ENCODE data around the gene SCFD1.
"Not testable (repeated sequence)": the region's sequence is repeated elsewhere in the genome, so short reads cannot be mapped to it uniquely, and the experiment has no call there.

Gene SCFD1

DNA sequence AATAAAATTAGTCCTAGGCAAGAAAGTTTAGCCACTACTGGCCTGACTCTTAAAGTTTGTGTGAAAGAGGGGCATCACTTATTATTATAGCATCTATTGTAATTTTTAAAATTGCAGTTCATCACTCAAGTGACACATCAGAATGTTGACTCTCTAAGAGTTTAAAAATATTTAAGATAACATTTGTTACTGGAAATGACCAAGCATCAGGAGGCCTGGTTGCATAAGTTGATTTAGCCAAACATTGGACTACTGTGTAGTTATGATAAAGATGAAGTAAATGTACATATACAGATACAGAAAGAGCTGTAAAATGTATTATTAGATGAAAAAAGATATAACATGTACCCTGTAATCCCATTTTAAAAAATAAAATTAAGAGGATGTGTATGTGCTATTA lies 47.5 kb downstream of the SCFD1 start:
- H3K4me3 ChIP-seq (ENCODE audit: low read length) = no peak overlapping the region
- TF ChIP-seq, protein P1, sequence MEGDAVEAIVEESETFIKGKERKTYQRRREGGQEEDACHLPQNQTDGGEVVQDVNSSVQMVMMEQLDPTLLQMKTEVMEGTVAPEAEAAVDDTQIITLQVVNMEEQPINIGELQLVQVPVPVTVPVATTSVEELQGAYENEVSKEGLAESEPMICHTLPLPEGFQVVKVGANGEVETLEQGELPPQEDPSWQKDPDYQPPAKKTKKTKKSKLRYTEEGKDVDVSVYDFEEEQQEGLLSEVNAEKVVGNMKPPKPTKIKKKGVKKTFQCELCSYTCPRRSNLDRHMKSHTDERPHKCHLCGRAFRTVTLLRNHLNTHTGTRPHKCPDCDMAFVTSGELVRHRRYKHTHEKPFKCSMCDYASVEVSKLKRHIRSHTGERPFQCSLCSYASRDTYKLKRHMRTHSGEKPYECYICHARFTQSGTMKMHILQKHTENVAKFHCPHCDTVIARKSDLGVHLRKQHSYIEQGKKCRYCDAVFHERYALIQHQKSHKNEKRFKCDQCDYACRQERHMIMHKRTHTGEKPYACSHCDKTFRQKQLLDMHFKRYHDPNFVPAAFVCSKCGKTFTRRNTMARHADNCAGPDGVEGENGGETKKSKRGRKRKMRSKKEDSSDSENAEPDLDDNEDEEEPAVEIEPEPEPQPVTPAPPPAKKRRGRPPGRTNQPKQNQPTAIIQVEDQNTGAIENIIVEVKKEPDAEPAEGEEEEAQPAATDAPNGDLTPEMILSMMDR (conservative IDR thresholded peaks at IDR 0.05; ENCODE audit: low read length) = no peak
- DNase-seq (ENCODE audit: low read depth) = no peak

DNA sequence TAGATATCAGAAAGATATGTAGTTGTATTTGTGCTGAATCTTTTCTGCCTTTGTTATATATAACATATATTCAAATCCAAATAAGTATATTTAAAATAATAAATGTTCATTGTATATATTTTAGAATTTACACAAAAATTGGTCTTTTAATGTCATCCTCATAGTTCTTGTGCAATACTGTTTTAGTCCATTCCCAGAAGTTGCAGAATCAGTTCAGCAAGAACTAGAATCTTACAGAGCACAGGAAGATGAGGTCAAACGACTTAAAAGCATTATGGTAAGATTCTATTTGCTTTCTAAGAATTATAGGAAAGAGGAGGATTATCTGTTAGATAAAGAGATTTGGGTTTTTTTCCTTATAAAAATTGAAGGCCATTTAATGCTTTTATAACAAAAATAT lies 51.0 kb downstream of the SCFD1 start:
- no peak for DNase-seq (ENCODE audit: low read depth)
- TF ChIP-seq, protein P1 (conservative IDR thresholded peaks at IDR 0.05; ENCODE audit: low read length) = no peak
- H3K4me3 ChIP-seq (ENCODE audit: low read length) = no peak overlapping the region

GRCh38 chr14:30678926-30679431 lies 56.9 kb downstream of the SCFD1 start:
- no peak overlapping the region for H3K4me3 ChIP-seq (ENCODE audit: low read length)
- no peak for DNase-seq (ENCODE audit: low read depth)
- TF ChIP-seq, protein P1 (conservative IDR thresholded peaks at IDR 0.05; ENCODE audit: low read length) = no peak

- no peak overlapping the region for H3K4me3 ChIP-seq (ENCODE audit: low read length)
- no peak for DNase-seq (ENCODE audit: low read depth)
- TF ChIP-seq, protein P1 (conservative IDR thresholded peaks at IDR 0.05; ENCODE audit: low read length) = no peak
These were observed 57.9 kb downstream of the SCFD1 start for GRCh38 chr14:30680036-30680435.

GRCh38 chr14:30680776-30681175 lies 58.7 kb downstream of the SCFD1 start:
- H3K4me3 ChIP-seq (ENCODE audit: low read length) = not testable (repeated sequence)

DNA sequence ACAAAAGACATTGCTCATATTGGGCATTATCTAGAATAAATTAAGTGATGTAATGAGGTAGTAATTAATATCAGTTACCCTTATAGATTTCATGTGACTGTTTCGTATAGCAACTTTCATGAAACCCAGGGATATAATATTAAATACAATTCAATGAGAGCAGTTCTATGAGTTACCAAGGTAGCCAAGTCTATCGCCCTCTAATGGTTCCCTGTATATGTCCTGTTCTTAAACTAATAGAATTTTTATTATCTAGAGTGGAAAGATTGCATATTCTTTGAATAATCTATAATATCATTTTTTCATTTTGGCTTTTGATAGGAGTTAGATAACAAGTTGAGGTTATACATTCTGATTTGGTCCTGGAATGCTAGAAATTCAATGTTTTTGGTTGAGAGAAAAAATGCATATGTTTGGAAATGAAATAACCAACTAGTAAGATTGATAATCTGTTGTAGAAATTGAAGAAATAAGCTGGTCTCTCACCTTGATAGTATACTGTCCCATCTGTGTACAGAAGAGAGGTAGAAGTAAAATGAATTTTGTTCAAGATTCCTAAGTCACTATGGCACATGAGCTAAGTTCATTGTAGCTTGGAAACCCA lies 59.7 kb downstream of the SCFD1 start:
- TF ChIP-seq, protein P1 (conservative IDR thresholded peaks at IDR 0.05; ENCODE audit: low read length) = peak; percentile 43
- DNase-seq (ENCODE audit: low read depth) = no peak
- H3K4me3 ChIP-seq (ENCODE audit: low read length) = no peak overlapping the region

More at GRCh38 chr14:30680776-30681175, 58.7 kb downstream of the SCFD1 start:
- not testable (repeated sequence) for DNase-seq (ENCODE audit: low read depth)

- not testable (repeated sequence) for DNase-seq (ENCODE audit: low read depth); H3K4me3 ChIP-seq (ENCODE audit: low read length)
These were observed 68.6 kb downstream of the SCFD1 start for GRCh38 chr14:30690487-30691355.

Data from AG10803 (cell line).